Fibroblast of the conjunctiva (primary cell): ENCODE data around the gene TGFBR3L.
A peak's percentile ranks its signal among the peaks of the same experiment; 100 is the strongest.

ENCODE experiments used
- DNase-seq: peaks from one replicate; pipeline ENCODE4 v3.0.0-alpha.2; 2010; ENCODE audit warnings: low read depth

TGFBR3L gene

DNA sequence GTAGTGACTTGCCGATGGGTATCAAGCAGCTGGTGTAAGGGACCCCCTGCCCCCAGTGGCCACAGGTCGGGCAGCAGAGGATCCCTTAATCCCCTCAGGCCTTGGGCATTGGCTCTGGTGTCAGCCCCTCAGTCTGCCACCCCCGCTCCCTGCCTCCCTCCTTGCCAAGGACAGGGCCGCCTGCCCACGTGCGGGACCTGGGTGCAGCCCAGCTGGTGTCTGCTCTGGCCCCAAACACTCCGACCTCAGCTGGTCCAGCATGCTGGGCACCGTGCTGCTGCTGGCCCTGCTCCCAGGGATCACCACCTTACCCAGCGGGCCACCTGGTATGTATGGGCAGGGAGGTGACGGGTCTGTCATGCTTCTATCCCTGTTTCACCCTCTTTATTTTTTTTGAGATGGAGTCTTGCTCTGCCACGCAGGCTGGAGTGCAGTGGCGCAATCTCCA is at the start of gene TGFBR3L:
TSS of gene TGFBR3L (plus strand) at position 233 of the 448 bp plus-strand sequence.
- no peak for DNase-seq

- DNase-seq: no peak
Measured at GRCh38 chr19:7865262-7865911, 49.2 kb upstream of the TGFBR3L start.

GRCh38 chr19:7866399-7867091 is 48.1 kb upstream of the TGFBR3L start:
- DNase-seq: no peak

GRCh38 chr19:7867092-7867844 is 47.4 kb upstream of the TGFBR3L start:
- no peak for DNase-seq

- DNase-seq: no peak
Measured at GRCh38 chr19:7868326-7868670, 46.3 kb upstream of the TGFBR3L start.

DNA sequence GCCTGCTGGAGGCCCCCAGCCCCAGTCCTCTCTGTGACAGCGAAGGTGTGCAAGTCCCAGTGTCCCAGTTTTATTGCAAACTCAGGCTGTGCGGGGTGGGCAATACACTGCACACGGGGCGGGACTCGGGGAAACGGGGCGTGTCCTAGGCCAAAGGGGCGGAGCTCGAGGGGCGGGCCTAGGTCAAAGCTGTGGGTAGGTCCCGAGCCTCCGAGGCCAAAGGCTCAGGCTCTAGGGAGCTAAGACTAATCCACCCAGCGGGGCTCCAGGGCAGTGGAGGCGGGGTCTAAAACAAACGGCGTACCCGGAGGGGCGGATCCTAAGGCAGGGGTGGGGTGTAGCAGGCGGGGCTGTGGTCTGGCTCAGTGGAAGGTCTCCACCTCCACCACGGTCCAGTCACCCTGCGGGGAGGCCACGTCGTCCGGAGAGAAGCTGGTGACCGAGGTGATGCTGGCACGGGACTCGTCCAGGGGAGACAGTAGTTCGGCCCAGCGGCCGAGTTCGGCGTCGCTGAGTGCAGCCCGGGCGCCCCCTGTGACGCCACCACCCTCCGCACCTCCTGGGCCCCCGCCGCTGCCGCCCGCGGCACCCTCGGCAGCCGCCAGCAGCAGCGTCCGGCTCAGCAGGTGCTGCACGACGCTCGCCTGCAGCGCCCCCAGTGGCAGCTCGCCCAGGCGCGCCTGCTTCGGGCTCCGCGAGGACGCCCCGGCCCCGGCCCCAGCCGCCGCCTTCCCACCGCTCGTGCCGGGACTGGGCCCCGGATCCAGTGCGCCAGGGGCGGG is 45.8 kb upstream of the TGFBR3L start:
- no peak for DNase-seq

GRCh38 chr19:7869453-7869909 is 45.1 kb upstream of the TGFBR3L start:
- DNase-seq: no peak

DNA sequence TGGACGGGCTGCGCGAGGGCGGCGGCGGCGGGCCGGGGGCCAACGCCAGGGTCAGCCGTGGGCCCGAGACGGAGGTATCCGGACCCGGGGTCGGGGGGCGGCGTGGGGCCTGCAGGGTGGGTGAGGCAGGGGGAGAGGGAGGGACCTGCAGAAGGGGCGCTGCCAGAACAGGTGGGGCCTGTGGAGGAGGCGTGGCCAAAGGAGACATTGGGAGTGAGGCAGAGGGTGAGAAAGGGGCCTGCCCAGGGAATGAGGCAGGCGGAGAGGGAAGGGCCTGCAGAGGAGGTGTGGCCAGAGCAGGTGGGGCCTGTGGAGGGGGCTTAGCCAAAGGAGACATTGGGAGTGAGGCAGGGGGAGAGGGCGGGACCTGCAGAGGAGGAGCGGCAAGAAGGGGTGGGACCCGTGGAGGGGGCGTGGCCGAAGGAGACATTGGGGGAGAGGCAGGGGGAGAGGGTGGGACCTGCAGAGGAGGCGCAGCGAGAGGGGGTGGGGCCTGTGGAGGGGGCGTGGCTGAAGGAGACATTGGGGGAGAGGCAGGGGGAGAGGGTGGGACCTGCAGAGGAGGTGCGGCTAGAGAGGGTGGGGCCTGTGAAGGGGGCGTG is 44.6 kb upstream of the TGFBR3L start:
- DNase-seq: no peak

- DNase-seq: no peak
Measured at GRCh38 chr19:7870571-7871436, 43.8 kb upstream of the TGFBR3L start.

GRCh38 chr19:7871437-7872305 is 43.0 kb upstream of the TGFBR3L start:
- peak; percentile 92 for DNase-seq

DNA sequence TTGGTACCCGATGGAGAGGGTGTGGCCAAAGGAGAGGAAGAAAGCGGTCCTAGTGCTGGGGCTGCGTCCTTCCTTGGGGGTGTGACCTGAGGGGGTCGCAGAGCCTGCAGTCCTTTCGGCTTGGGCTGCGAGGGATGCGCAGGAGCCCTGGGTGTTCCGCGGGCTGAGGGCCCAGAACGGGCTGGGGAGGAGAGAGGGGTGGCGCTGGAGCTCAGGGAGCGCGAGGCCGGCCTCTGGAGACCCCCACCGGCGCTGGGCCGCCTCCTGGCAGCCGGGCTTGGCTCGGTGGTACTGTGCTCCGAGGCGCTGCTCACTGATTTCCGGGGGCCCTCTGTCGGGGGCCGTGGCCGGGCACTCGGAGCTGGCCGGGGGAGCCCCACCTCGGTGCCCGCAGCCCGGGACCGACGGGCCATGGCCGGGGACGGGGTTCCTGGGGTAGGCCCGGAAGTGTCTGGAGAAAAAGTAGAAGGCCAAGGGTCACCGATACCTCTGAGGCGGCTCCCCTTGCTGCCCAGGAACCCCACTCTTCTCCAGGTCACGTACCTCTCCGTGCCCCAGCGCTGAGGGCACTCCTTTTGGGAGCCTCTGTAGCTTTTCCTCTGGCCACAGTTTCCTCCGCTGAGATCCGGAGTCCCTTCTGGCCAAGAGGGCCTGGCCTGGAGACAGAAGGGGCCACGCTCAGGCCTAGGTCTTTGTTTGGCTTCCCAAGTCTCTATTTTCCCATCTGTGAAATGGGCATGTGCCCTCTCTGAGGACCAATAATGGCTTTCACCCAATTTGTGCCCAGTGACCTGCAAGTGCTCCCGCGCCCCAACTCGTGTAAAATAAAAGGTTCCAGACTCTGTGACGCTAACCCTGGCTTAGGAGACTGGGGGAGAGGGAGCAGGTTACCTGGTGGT is 42.1 kb upstream of the TGFBR3L start:
- DNase-seq: no peak

GRCh38 chr19:7873304-7874075 is 41.1 kb upstream of the TGFBR3L start:
- DNase-seq: no peak

- no peak for DNase-seq
Measured at GRCh38 chr19:7874076-7874896, 40.3 kb upstream of the TGFBR3L start, which contains the start of gene PRR36. PRR36 (minus strand) TSS chr19:7874390; CDS start chr19:7873689, 701 bp downstream.

- no peak for DNase-seq
Measured at GRCh38 chr19:7874897-7875273, 39.7 kb upstream of the TGFBR3L start.

GRCh38 chr19:7877249-7877836 is 37.3 kb upstream of the TGFBR3L start:
- no peak for DNase-seq

GRCh38 chr19:7879111-7879807 is 35.4 kb upstream of the TGFBR3L start:
- no peak for DNase-seq
